OCI-LY7 (cell line): ENCODE results near the gene CDH23. TPM values are rescaled to one million over a fixed set of nuclear protein-coding genes. Genes with fewer than 3 reads are reported as not detected.

ENCODE experiments used
- BruUV-seq: library from RNA; stranded (reverse); fragments of 400-500 nt; replicated peaks from 2 replicates; lab custom pipeline; 2021; lab: Mats Ljungman, UMichigan
- CTCF ChIA-PET: fragments of 300-600 bp; sonication (Branson Sonifier 250); formaldehyde crosslinking; loops from one replicate; lab custom pipeline; 2022; ENCODE audit warnings: antibody characterized with exemption; ENCODE audit not compliant: unreplicated experiment; lab: Charles Lee
- POLR2A ChIA-PET: fragments of 300-600 bp; sonication (Branson Sonifier 250); formaldehyde crosslinking; loops from one replicate; lab custom pipeline; 2022; ENCODE audit warnings: antibody characterized with exemption; lab: Charles Lee
- DNase-seq: peaks from one replicate; pipeline ENCODE4 v3.0.0-alpha.2; 2015; ENCODE audit warnings: low spot score
- H2AFZ ChIP-seq: fragments of 200-600 bp; sonication (generic), shearing (Covaris generic); 2 replicates; pipeline ENCODE4 v1.6.1; 2014; ENCODE audit warnings: mild to moderate bottlenecking, antibody characterized with exemption, low read length, moderate library complexity
- H3K27ac ChIP-seq: fragments of 200-600 bp; sonication (generic); 2 replicates; pipeline ENCODE4 v1.5.1; 2014; ENCODE audit warnings: mixed run types, low read depth, mild to moderate bottlenecking, moderate library complexity, low read length, inconsistent platforms; ENCODE audit not compliant: poor library complexity, severe bottlenecking
- H3K36me3 ChIP-seq: fragments of 200-600 bp; sonication (generic); 2 replicates; pipeline ENCODE4 v1.6.1; 2014; ENCODE audit warnings: mild to moderate bottlenecking, antibody characterized with exemption, low read length, moderate library complexity, mixed read lengths; ENCODE audit not compliant: insufficient read depth
- H3K4me1 ChIP-seq: fragments of 200-600 bp; sonication (generic); 2 replicates; pipeline ENCODE4 v1.5.1; 2014; ENCODE audit warnings: mild to moderate bottlenecking, low read length; ENCODE audit not compliant: insufficient read depth, poor library complexity, severe bottlenecking
- H3K4me2 ChIP-seq: fragments of 200-600 bp; sonication (generic); 2 replicates; pipeline ENCODE4 v1.6.1; 2014; ENCODE audit warnings: mild to moderate bottlenecking, low read length
- H3K4me3 ChIP-seq: fragments of 200-600 bp; sonication (generic); 2 replicates; pipeline ENCODE4 v1.5.1; 2014; ENCODE audit warnings: mild to moderate bottlenecking, low read depth, low read length; ENCODE audit not compliant: poor library complexity, severe bottlenecking
- H3K79me2 ChIP-seq: fragments of 200-600 bp; sonication (generic); 2 replicates; pipeline ENCODE4 v1.6.1; 2016; ENCODE audit warnings: low read depth, mild to moderate bottlenecking, low read length, moderate library complexity, mixed read lengths; ENCODE audit not compliant: insufficient read depth
- H3K9me2 ChIP-seq: fragments of 200-600 bp; sonication (generic); 2 replicates; pipeline ENCODE4 v1.6.1; 2016; ENCODE audit warnings: mild to moderate bottlenecking, low read length, mixed read lengths; ENCODE audit not compliant: insufficient read depth
- H3K9me3 ChIP-seq: fragments of 200-600 bp; sonication (generic); 2 replicates; pipeline ENCODE4 v1.6.1; 2014; ENCODE audit warnings: mild to moderate bottlenecking, mixed run types, low read length, mixed read lengths
- H4K20me1 ChIP-seq: fragments of 200-600 bp; sonication (generic); 2 replicates; pipeline ENCODE4 v1.6.1; 2014; ENCODE audit warnings: mild to moderate bottlenecking, antibody characterized with exemption, low read length, moderate library complexity, mixed read lengths; ENCODE audit not compliant: insufficient read depth
- EZH2phosphoT487 ChIP-seq: fragments of 200-600 bp; sonication (generic); IDR thresholded peaks from 2 replicates; pipeline ENCODE4 v1.6.1; 2018; ENCODE audit warnings: low read depth, borderline replicate concordance, mild to moderate bottlenecking, mixed run types, antibody characterized with exemption, low read length, moderate library complexity, mixed read lengths
- intact Hi-C: fragments of 100-400 bp; cut with micrococcal nuclease; formaldehyde crosslinking; loops from one replicate; pipeline ENCODE4 v1.10.0; 2022; ENCODE audit not compliant: unreplicated experiment
- total RNA-seq, 2 experiments: library from RNA; depleted of rRNA in 1 of 2; stranded (reverse); fragments of >200 nt in 1 of 2; shearing (Covaris generic) in 1 of 2; gene quantifications; 2 replicates each; pipeline ENCODE4 v1.2.3, GENCODE V29; 2014 to 2022
- TF ChIP-seq, protein P1 (sequence below): fragments of 200-600 bp; sonication (generic); conservative IDR thresholded peaks from 2 replicates; pipeline ENCODE4 v1.5.1; 2014; ENCODE audit warnings: mild to moderate bottlenecking, antibody characterized with exemption, low read length, moderate library complexity, mixed read lengths

CDH23 gene
- total RNA-seq, 2 experiments from 2014 or later: 0.92 to 9.9 TPM

- Histone ChIP-seq H3K4me3 (no peak overlapping the region), H3K4me2 (no peak overlapping the region), H3K27ac (no peak overlapping the region), H3K9me3 (no peaks in the 10 kb centered on the region), H4K20me1 (no peaks in the 10 kb centered on the region), H2AFZ (no peak overlapping the region), H3K36me3 (no peaks in the 10 kb centered on the region), H3K9me2 (no peaks in the 10 kb centered on the region), H3K79me2 (no peaks in the 10 kb centered on the region), H3K4me1 (peaks cover 10% of the 10 kb centered on the region)
- DNase-seq: no peak
- ChIA-PET POLR2A (interaction anchor here (0.7 to 1.0 kb wide), 2 partner anchors 13 to 61 kb away, joined by 3 read pairs; no protein-coding TSS in a partner anchor), CTCF (no interaction called here)
- intact Hi-C loops: no loop called here
- no TSS peak for BruUV-seq
- TF ChIP-seq, protein P1, sequence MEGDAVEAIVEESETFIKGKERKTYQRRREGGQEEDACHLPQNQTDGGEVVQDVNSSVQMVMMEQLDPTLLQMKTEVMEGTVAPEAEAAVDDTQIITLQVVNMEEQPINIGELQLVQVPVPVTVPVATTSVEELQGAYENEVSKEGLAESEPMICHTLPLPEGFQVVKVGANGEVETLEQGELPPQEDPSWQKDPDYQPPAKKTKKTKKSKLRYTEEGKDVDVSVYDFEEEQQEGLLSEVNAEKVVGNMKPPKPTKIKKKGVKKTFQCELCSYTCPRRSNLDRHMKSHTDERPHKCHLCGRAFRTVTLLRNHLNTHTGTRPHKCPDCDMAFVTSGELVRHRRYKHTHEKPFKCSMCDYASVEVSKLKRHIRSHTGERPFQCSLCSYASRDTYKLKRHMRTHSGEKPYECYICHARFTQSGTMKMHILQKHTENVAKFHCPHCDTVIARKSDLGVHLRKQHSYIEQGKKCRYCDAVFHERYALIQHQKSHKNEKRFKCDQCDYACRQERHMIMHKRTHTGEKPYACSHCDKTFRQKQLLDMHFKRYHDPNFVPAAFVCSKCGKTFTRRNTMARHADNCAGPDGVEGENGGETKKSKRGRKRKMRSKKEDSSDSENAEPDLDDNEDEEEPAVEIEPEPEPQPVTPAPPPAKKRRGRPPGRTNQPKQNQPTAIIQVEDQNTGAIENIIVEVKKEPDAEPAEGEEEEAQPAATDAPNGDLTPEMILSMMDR: no peak
Measured at GRCh38 chr10:71632896-71633600, 236.3 kb downstream of the CDH23 start.

DNA sequence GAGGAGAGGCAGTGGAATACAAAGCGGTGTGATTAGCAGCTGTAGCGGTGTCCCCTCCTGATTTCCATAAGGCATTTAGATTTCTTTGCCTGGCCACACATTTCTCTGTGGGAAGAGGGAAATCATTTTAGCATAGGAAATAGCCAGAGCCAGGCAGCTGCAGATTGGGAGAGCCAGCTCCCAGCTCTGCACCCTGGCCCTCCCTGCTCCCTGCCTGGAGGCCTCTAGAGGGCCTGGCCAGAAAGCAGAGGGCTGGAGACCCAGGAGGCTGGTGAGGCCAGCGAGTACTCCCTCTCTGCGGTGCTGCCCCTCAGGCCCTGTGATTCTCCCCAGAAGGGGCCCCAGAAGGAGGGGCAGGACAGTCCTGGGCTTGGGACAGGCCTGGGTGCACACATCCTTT lies 237.2 kb downstream of the CDH23 start:
- BruUV-seq: no TSS peak
- no peak for TF ChIP-seq EZH2phosphoT487
- TF ChIP-seq, protein P1: no peak
- Histone ChIP-seq H2AFZ (no peak overlapping the region), H3K9me3 (no peaks in the 10 kb centered on the region), H3K4me3 (no peak overlapping the region), H4K20me1 (no peaks in the 10 kb centered on the region), H3K27ac (no peak overlapping the region), H3K9me2 (no peaks in the 10 kb centered on the region), H3K79me2 (no peaks in the 10 kb centered on the region), H3K36me3 (no peaks in the 10 kb centered on the region), H3K4me2 (no peak overlapping the region), H3K4me1 (peaks cover 19% of the 10 kb centered on the region)
- no peak for DNase-seq
- ChIA-PET CTCF (no interaction called here), POLR2A (interaction anchor here (0.5 kb wide), 1 partner anchor 8 kb away, joined by 3 read pairs; no protein-coding TSS in a partner anchor)
- intact Hi-C loops: no loop called here

- Histone ChIP-seq H3K79me2 (no peaks in the 10 kb centered on the region), H3K27ac (no peak overlapping the region), H3K9me3 (no peaks in the 10 kb centered on the region), H3K4me3 (no peak overlapping the region), H3K4me1 (peaks cover 26% of the 10 kb centered on the region), H3K4me2 (no peak overlapping the region), H4K20me1 (no peaks in the 10 kb centered on the region), H3K36me3 (no peaks in the 10 kb centered on the region), H3K9me2 (no peaks in the 10 kb centered on the region), H2AFZ (no peak overlapping the region)
- ChIA-PET POLR2A (no interaction called here), CTCF (no interaction called here)
- intact Hi-C loops: no loop called here
- no TSS peak for BruUV-seq
- TF ChIP-seq, protein P1: no peak
- TF ChIP-seq EZH2phosphoT487: no peak
- no peak for DNase-seq
Measured at GRCh38 chr10:71634531-71635164, 237.9 kb downstream of the CDH23 start.
